COLO829 (cell line): ENCODE measurements around the gene LRRC59.
A peak's percentile ranks its signal among the peaks of the same experiment; 100 is the strongest.
"Not testable (repeated sequence)": the region's sequence is repeated elsewhere in the genome, so short reads cannot be mapped to it uniquely, and the experiment has no call there.

Experiments
- DNase-seq: peaks from one replicate; pipeline ENCODE4 v3.0.0; 2012; ENCODE audit warnings: low spot score

Gene LRRC59

GRCh38 chr17:50424996-50425681 is 27.8 kb upstream of the LRRC59 start:
- DNase-seq: no peak

GRCh38 chr17:50424246-50424995 is 27.1 kb upstream of the LRRC59 start:
- no peak for DNase-seq

- DNase-seq: no peak
Measured at GRCh38 chr17:50423553-50424159, 26.3 kb upstream of the LRRC59 start.

- DNase-seq: no peak
Measured at GRCh38 chr17:50422738-50423137, 25.4 kb upstream of the LRRC59 start.

GRCh38 chr17:50421308-50422051 is 24.2 kb upstream of the LRRC59 start:
- DNase-seq: no peak

GRCh38 chr17:50420419-50421112 is 23.2 kb upstream of the LRRC59 start:
- peak; percentile 63 for DNase-seq

GRCh38 chr17:50419577-50419976 is 22.3 kb upstream of the LRRC59 start:
- not testable (repeated sequence) for DNase-seq

- no peak for DNase-seq
Measured at GRCh38 chr17:50414808-50415207, 17.5 kb upstream of the LRRC59 start.

- no peak for DNase-seq
Measured at GRCh38 chr17:50412188-50412732, 14.9 kb upstream of the LRRC59 start.

GRCh38 chr17:50407921-50408320 is 10.6 kb upstream of the LRRC59 start:
- DNase-seq: no peak

- no peak for DNase-seq
Measured at GRCh38 chr17:50406578-50406977, 9.3 kb upstream of the LRRC59 start.

GRCh38 chr17:50405351-50405750 is 8.0 kb upstream of the LRRC59 start:
- not testable (repeated sequence) for DNase-seq

- DNase-seq: not testable (repeated sequence)
Measured at GRCh38 chr17:50399591-50399990, 2.3 kb upstream of the LRRC59 start.

GRCh38 chr17:50398672-50399071 is 1.3 kb upstream of the LRRC59 start:
- DNase-seq: not testable (repeated sequence)

GRCh38 chr17:50397919-50398285 is 579 bp upstream of the LRRC59 start:
- DNase-seq: no peak

GRCh38 chr17:50396261-50397110 is 837 bp downstream of the LRRC59 start:
- no peak for DNase-seq

- no peak for DNase-seq
Measured at GRCh38 chr17:50394711-50395110, 2.6 kb downstream of the LRRC59 start.

- DNase-seq: no peak
Measured at GRCh38 chr17:50393700-50394099, 3.6 kb downstream of the LRRC59 start.

GRCh38 chr17:50392621-50393020 is 4.7 kb downstream of the LRRC59 start:
- no peak for DNase-seq

GRCh38 chr17:50389534-50389933 is 7.8 kb downstream of the LRRC59 start:
- DNase-seq: no peak

- DNase-seq: no peak
Measured at GRCh38 chr17:50388728-50389127, 8.6 kb downstream of the LRRC59 start.
